Panc1 (cell line): Measurements from ENCODE around the gene HOXD13. TPM values are rescaled to one million over a fixed set of nuclear protein-coding genes. Genes with fewer than 3 reads are reported as not detected.

Source experiments
- ATAC-seq: fragments of 200-7000 bp; cut with Tn5 transposase; 2 replicates; pipeline ENCODE4 v1.9.1; 2020; ENCODE audit warnings: mild to moderate bottlenecking, moderate library complexity
- BruUV-seq: library from RNA; stranded (reverse); fragments of 400-500 nt; replicated peaks from 2 replicates; lab custom pipeline; 2021; lab: Mats Ljungman, UMichigan
- CTCF ChIA-PET: fragments of 300-600 bp; sonication (Branson Sonifier 250); formaldehyde crosslinking; loops from one replicate; lab custom pipeline; 2022; ENCODE audit warnings: antibody characterized with exemption; lab: Charles Lee
- POLR2A ChIA-PET: fragments of 300-600 bp; sonication (Branson Sonifier 250); formaldehyde crosslinking; loops from one replicate; lab custom pipeline; 2022; ENCODE audit warnings: antibody characterized with exemption; lab: Charles Lee
- DNase-seq: peaks from one replicate; pipeline ENCODE4 v3.0.0-alpha.2; 2010; ENCODE audit warnings: low read depth, low spot score
- H3K27ac ChIP-seq: 2 replicates; pipeline ENCODE4 v1.5.1; 2011; ENCODE audit warnings: mild to moderate bottlenecking, low read length, inconsistent platforms
- H3K27me3 ChIP-seq: fragments of 200-500 bp; sonication (Bioruptor generic); 2 replicates; pipeline ENCODE4 v1.6.0; 2014; ENCODE audit warnings: low read length, inconsistent platforms; ENCODE audit not compliant: control insufficient read depth, insufficient read depth
- H3K36me3 ChIP-seq: fragments of 200-500 bp; sonication (Bioruptor generic); 2 replicates; pipeline ENCODE4 v1.5.1; 2014; ENCODE audit warnings: inconsistent platforms, mild to moderate bottlenecking, low read length, moderate library complexity; ENCODE audit not compliant: control insufficient read depth, insufficient read depth
- H3K4me1 ChIP-seq: 2 replicates; pipeline ENCODE4 v1.5.1; 2011; ENCODE audit warnings: inconsistent platforms, mild to moderate bottlenecking, low read length, moderate library complexity; ENCODE audit not compliant: control insufficient read depth, insufficient read depth
- H3K4me3 ChIP-seq, 2 experiments: 2 replicates each; pipeline ENCODE4 v1.5.1; 2011 to 2012; ENCODE audit warnings: low read depth in 2 of 2, low read length in 2 of 2, mild to moderate bottlenecking in 2 of 2, inconsistent platforms in 1 of 2, moderate library complexity in 1 of 2
- H3K9me3 ChIP-seq: fragments of 200-500 bp; sonication (Bioruptor generic); 2 replicates; pipeline ENCODE4 v1.5.1; 2014; ENCODE audit warnings: low read depth, mild to moderate bottlenecking, inconsistent platforms, low read length, moderate library complexity; ENCODE audit not compliant: control insufficient read depth, insufficient read depth
- POLR2AphosphoS5 ChIP-seq: IDR thresholded peaks from 2 replicates; pipeline ENCODE4 v1.6.1; 2012; ENCODE audit warnings: mild to moderate bottlenecking, low read depth, low read length, moderate library complexity
- SIN3A ChIP-seq: IDR thresholded peaks from 2 replicates; pipeline ENCODE4 v1.6.1; 2012; ENCODE audit warnings: low read depth, mild to moderate bottlenecking, low read length, moderate library complexity, borderline replicate concordance; ENCODE audit not compliant: insufficient read depth
- TCF7L2 ChIP-seq: IDR thresholded peaks from 2 replicates; pipeline ENCODE4 v1.6.1; 2011; ENCODE audit warnings: mild to moderate bottlenecking, low read depth, low read length, inconsistent platforms
- in situ Hi-C: cut with HindIII; loops from 2 replicates; pipeline ENCODE4 v1.10.0; 2016; ENCODE audit warnings: low sequenced_read_pairs, low pct_unique_long_range_greater_than_20kb
- intact Hi-C: fragments of 100-400 bp; cut with micrococcal nuclease; formaldehyde crosslinking; loops from one replicate; pipeline ENCODE4 v1.10.0; 2022; ENCODE audit not compliant: unreplicated experiment
- total RNA-seq: library from RNA; stranded (reverse); gene quantifications from one replicate; pipeline ENCODE4 v1.2.1, GENCODE V29; 2021; ENCODE audit not compliant: unreplicated experiment
- TF ChIP-seq, protein P1 (sequence below), 2 experiments: IDR thresholded peaks; 2 replicates each; pipeline ENCODE4 v1.6.1; 2011 to 2012; ENCODE audit warnings: low read depth in 2 of 2, control low read depth in 1 of 2, low read length in 1 of 2, mild to moderate bottlenecking in 1 of 2, moderate library complexity in 1 of 2; ENCODE audit not compliant: insufficient read depth in 1 of 2
- TF ChIP-seq, protein P2 (sequence below): fragments of 450-650 bp; IDR thresholded peaks from 2 replicates; pipeline ENCODE4 v1.5.1; 2017; ENCODE audit warnings: mild to moderate bottlenecking

HOXD13 gene
- total RNA-seq, 1 experiment from 2014 or later = not detected

DNA sequence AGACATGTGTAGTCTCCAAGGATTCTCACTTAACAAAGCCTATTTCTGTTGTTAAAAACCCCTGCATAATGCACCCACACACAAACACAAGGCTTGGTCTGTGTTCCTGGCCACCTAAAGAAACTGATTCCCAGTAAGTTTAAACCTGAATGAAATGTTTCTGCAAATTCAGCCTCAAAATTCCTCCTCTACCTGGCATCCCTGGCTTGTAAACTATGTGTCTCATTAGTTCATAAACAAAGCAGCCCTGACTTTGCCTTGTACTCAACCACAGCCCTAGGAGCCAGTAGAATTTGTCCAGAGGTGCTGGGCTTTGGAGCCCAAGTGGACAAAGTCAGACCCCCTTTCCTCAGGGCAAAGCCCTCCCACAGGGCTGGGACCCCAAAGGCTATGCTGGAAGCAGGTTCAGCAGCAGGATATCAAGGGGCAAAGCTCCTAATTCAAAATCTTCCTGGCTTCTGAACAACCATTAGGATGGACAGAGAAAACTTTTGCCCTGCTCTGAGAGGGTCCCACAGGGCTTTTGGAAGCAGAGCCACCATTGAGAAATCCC lies 2.6 kb upstream of the HOXD13 start:
- ATAC-seq = no peak
- in situ Hi-C loops (no loop called here), intact Hi-C loops (loop anchor here (2.0 to 10.0 kb wide), 3 partner anchors 125 to 723 kb away; no protein-coding TSS in a partner anchor)
- no peak overlapping the region for H3K27ac ChIP-seq
- DNase-seq = no peak
- no peaks in the 10 kb centered on the region for H3K36me3 ChIP-seq
- ChIA-PET CTCF (interaction anchor here (1.4 kb wide), 1 partner anchor 400 kb away, joined by 3 read pairs; no protein-coding TSS in a partner anchor), POLR2A (no interaction called here)
- peaks cover 27% of the 10 kb centered on the region for H3K27me3 ChIP-seq
- H3K4me1 ChIP-seq = peaks cover 9% of the 10 kb centered on the region
- TF ChIP-seq SIN3A = no peak
- BruUV-seq = no TSS peak
- no peaks in the 10 kb centered on the region for H3K9me3 ChIP-seq
- no peak overlapping the region for H3K4me3 ChIP-seq

DNA sequence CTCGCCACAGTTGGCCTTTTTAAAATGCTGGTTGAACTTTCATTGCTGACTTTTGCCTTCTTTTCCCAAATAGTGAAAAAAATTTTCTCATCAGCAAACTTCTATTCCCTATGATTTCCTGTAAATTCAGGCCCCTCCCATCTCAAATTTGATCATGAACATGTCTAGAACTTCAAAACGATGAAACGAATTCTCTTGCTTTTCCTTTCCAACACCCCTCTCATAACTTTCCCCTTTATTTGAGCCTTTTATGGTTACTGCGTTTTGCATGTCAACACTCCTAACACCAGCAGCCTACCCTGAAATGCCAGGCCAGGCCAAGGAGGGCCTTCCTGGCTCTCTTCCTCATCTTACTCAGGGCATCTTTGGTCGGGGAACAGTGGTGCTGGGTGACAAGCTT lies 1.7 kb upstream of the HOXD13 start:
- Histone ChIP-seq H3K36me3 (no peaks in the 10 kb centered on the region), H3K4me1 (peaks cover 7% of the 10 kb centered on the region), H3K9me3 (no peaks in the 10 kb centered on the region), H3K4me3 (no peak overlapping the region), H3K27ac (no peak overlapping the region), H3K27me3 (peaks cover 23% of the 10 kb centered on the region)
- ATAC-seq = no peak
- POLR2A ChIA-PET = no interaction called here
- CTCF ChIA-PET = no interaction called here
- DNase-seq = no peak
- no TSS peak for BruUV-seq
- in situ Hi-C loops = no loop called here
- intact Hi-C loops = no loop called here
- TF ChIP-seq, protein P1, sequence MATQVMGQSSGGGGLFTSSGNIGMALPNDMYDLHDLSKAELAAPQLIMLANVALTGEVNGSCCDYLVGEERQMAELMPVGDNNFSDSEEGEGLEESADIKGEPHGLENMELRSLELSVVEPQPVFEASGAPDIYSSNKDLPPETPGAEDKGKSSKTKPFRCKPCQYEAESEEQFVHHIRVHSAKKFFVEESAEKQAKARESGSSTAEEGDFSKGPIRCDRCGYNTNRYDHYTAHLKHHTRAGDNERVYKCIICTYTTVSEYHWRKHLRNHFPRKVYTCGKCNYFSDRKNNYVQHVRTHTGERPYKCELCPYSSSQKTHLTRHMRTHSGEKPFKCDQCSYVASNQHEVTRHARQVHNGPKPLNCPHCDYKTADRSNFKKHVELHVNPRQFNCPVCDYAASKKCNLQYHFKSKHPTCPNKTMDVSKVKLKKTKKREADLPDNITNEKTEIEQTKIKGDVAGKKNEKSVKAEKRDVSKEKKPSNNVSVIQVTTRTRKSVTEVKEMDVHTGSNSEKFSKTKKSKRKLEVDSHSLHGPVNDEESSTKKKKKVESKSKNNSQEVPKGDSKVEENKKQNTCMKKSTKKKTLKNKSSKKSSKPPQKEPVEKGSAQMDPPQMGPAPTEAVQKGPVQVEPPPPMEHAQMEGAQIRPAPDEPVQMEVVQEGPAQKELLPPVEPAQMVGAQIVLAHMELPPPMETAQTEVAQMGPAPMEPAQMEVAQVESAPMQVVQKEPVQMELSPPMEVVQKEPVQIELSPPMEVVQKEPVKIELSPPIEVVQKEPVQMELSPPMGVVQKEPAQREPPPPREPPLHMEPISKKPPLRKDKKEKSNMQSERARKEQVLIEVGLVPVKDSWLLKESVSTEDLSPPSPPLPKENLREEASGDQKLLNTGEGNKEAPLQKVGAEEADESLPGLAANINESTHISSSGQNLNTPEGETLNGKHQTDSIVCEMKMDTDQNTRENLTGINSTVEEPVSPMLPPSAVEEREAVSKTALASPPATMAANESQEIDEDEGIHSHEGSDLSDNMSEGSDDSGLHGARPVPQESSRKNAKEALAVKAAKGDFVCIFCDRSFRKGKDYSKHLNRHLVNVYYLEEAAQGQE (IDR thresholded peaks at IDR 0.05; ENCODE audit: insufficient read depth in 1 of 2, low read depth in 2 of 2, low read length in 1 of 2) = no peak
- TF ChIP-seq, protein P2, sequence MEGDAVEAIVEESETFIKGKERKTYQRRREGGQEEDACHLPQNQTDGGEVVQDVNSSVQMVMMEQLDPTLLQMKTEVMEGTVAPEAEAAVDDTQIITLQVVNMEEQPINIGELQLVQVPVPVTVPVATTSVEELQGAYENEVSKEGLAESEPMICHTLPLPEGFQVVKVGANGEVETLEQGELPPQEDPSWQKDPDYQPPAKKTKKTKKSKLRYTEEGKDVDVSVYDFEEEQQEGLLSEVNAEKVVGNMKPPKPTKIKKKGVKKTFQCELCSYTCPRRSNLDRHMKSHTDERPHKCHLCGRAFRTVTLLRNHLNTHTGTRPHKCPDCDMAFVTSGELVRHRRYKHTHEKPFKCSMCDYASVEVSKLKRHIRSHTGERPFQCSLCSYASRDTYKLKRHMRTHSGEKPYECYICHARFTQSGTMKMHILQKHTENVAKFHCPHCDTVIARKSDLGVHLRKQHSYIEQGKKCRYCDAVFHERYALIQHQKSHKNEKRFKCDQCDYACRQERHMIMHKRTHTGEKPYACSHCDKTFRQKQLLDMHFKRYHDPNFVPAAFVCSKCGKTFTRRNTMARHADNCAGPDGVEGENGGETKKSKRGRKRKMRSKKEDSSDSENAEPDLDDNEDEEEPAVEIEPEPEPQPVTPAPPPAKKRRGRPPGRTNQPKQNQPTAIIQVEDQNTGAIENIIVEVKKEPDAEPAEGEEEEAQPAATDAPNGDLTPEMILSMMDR = no peak
- no peak for TF ChIP-seq SIN3A
- no peak for TF ChIP-seq TCF7L2
- TF ChIP-seq POLR2AphosphoS5 = no peak
